ENCODE data around the gene MRPL19. TPM values are rescaled to one million over a fixed set of nuclear protein-coding genes. Genes with fewer than 3 reads are reported as not detected.

Gene MRPL19
- total and polyA plus RNA-seq, 12 donors, result 12.2 to 70.7 (median 63.6) TPM

DNA sequence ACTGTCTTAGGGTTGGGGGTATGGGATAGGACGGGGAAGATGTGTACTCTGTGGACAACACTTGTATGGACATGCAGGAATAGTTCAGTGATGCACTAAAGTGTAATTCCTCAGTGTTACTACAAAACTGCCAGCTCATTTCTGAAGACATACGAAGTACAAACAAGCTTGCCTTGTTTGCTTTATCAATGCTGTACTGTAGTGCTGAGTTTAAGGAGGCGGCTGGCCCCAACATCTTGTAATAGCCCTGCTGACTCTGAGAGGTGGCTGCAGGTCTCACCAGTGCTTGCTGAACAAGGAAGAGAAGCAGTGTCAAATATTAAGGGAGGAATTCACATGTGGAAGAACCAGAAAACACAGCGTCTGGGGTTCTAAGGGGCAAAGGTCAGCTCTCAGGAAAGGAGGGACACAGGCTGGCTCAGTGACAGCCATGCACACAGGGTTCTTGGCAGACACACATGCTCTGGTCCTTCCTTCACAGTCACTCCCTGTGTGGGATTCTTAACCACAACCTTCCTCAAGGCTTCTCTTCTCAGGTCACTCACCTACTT, 46.0 kb upstream of the MRPL19 start:
- intact Hi-C loops (cut with DNase I), result loop anchor here in 3 of 10 donors (2.0 to 10.0 kb wide), 3 partner anchors 33 to 686 kb away; no protein-coding TSS in a partner anchor
- TF ChIP-seq, protein P1, sequence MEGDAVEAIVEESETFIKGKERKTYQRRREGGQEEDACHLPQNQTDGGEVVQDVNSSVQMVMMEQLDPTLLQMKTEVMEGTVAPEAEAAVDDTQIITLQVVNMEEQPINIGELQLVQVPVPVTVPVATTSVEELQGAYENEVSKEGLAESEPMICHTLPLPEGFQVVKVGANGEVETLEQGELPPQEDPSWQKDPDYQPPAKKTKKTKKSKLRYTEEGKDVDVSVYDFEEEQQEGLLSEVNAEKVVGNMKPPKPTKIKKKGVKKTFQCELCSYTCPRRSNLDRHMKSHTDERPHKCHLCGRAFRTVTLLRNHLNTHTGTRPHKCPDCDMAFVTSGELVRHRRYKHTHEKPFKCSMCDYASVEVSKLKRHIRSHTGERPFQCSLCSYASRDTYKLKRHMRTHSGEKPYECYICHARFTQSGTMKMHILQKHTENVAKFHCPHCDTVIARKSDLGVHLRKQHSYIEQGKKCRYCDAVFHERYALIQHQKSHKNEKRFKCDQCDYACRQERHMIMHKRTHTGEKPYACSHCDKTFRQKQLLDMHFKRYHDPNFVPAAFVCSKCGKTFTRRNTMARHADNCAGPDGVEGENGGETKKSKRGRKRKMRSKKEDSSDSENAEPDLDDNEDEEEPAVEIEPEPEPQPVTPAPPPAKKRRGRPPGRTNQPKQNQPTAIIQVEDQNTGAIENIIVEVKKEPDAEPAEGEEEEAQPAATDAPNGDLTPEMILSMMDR (IDR thresholded peaks at IDR 0.05), result no peak

DNA sequence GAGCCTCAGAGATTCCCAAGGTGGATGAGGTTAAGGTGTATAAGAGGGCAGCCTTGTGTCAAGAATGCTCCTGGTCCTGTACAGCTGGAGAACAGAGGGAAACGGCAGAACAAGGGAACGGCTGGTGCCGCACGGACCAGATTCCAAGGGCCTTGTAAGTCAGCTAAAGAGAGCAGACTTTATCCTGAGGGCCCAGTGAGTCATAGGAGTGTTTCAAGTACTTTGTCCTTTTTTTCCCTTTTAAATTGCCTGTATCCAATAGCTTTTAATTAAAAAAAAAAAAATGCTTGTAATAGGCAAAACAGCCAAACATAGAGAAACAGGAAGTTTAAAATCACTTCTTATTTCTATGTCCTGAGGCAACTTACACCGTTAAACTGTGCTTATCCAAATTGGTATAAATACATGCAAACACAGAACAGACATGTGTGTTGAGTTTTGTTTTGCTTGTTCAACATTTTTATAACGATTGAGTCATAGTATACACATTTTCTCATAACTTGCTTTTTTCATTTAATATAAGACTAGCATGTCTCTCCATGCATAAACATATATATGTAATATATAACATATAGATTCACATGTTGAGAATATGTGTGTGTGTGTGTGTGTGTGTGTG, 43.8 kb upstream of the MRPL19 start:
- 75 to 83% methylated on average over 6 of the region's 6 CpGs for WGBS, 2 donors
- TF ChIP-seq, protein P1 (IDR thresholded peaks at IDR 0.05), result no peak
- intact Hi-C loops (cut with DNase I), result loop anchor here in 2 of 10 donors (5.0 to 10.0 kb wide), 2 partner anchors 36 to 688 kb away; no protein-coding TSS in a partner anchor
- H3K27me3 ChIP-seq, result peaks cover 0 to 28% (median 9%) of the 10 kb centered on the region in 7 donors
- DNase-seq, result no peak
- H3K4me3 ChIP-seq, result no peak overlapping the region
- no peak overlapping the region for H3K27ac ChIP-seq
- no peaks in the 10 kb centered on the region for H3K4me1 ChIP-seq
- no peak for ATAC-seq
- H3K36me3 ChIP-seq, result no peaks in the 10 kb centered on the region
- peaks cover 0 to 5% (median 0%) of the 10 kb centered on the region in 11 donors for H3K9me3 ChIP-seq

More for the DNA sequence above, 46.0 kb upstream of the MRPL19 start:
- Histone ChIP-seq H3K36me3 (no peaks in the 10 kb centered on the region), H3K4me1 (no peaks in the 10 kb centered on the region), H3K27me3 (peaks cover 0 to 11% (median 4%) of the 10 kb centered on the region in 7 donors), H3K27ac (no peak overlapping the region), H3K9me3 (peaks cover 0 to 5% (median 0%) of the 10 kb centered on the region in 11 donors), H3K4me3 (no peak overlapping the region)
- ATAC-seq (no peak), DNase-seq (no peak)
- 69 to 75% methylated on average over 4 of the region's 4 CpGs for WGBS, 2 donors

DNA sequence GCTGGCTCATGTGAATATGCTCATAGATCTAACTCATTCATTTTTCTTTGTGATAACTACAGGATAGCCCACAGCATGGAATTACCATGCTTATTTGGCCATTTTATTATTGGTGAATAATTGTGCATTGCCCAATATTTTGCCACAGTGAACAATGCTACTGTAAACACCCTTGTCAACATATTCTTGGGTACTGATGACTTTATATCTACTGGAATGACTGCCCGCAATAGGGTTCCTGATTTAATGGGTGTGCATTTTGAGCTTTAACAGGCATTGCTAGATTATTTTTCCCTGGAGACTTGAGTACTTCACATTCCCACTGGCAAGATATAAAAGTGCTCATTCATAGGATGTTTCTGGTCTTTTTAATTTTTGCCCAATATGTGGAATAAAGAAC, 43.1 kb upstream of the MRPL19 start:
- H3K27me3 ChIP-seq, result peaks cover 0 to 34% (median 14%) of the 10 kb centered on the region in 7 donors
- WGBS, 2 donors, result 87 to 94% methylated on average over 1 of the region's 1 CpG
- TF ChIP-seq, protein P1 (IDR thresholded peaks at IDR 0.05), result no peak
- H3K4me1 ChIP-seq, result peaks cover 0 to 3% (median 0%) of the 10 kb centered on the region in 9 donors
- H3K27ac ChIP-seq, result no peak overlapping the region
- no peaks in the 10 kb centered on the region for H3K36me3 ChIP-seq
- peaks cover 0 to 5% (median 0%) of the 10 kb centered on the region in 11 donors for H3K9me3 ChIP-seq
- no peak for DNase-seq
- intact Hi-C loops (cut with DNase I), result loop anchor here in 2 of 10 donors (5.0 to 10.0 kb wide), 2 partner anchors 36 to 689 kb away; no protein-coding TSS in a partner anchor
- no peak overlapping the region for H3K4me3 ChIP-seq
- ATAC-seq, result no peak

DNA sequence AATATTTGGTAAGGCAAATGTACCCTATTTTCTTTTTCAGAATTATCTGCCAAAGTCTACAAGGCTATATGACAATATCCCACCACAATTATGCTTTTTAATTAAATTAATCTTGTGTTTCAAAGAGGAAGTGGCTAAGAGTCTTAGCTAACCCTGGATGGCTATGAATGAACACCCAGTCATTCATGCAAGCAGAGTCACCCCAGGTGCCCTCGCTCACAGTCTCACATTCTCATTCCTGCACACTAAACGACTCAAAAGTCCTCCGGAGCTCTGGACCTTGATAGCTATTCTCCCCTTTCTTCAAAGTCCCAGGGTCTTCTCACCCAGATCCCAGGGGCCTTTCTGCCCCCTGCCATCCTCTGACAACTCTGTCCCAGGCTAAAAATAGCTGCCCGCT, 42.1 kb upstream of the MRPL19 start:
- Histone ChIP-seq H3K4me3 (no peak overlapping the region), H3K27ac (no peak overlapping the region), H3K36me3 (no peaks in the 10 kb centered on the region), H3K27me3 (peaks cover 0 to 43% (median 24%) of the 10 kb centered on the region in 7 donors), H3K4me1 (peaks cover 0 to 9% (median 4%) of the 10 kb centered on the region in 9 donors), H3K9me3 (peaks cover 0 to 5% (median 0%) of the 10 kb centered on the region in 11 donors)
- intact Hi-C loops (cut with DNase I), result loop anchor here in 2 of 10 donors (5.0 to 10.0 kb wide), 2 partner anchors 37 to 690 kb away; no protein-coding TSS in a partner anchor
- no peak for DNase-seq
- ATAC-seq, result no peak
- TF ChIP-seq, protein P1 (IDR thresholded peaks at IDR 0.05), result no peak
- 54 to 60% methylated on average over 4 of the region's 4 CpGs for WGBS, 2 donors

All from heart right ventricle (tissue), 16 donors.